ENCODE results near the gene PARVA. TPM values are rescaled to one million over a fixed set of nuclear protein-coding genes. Genes with fewer than 3 reads are reported as not detected.

The PARVA gene
- total and polyA plus RNA-seq, 2 of the 8 experiments (the other 6 are each of a cell fraction or from before 2014, with no cell fraction given), result 3.1 to 13.5 TPM

DNA sequence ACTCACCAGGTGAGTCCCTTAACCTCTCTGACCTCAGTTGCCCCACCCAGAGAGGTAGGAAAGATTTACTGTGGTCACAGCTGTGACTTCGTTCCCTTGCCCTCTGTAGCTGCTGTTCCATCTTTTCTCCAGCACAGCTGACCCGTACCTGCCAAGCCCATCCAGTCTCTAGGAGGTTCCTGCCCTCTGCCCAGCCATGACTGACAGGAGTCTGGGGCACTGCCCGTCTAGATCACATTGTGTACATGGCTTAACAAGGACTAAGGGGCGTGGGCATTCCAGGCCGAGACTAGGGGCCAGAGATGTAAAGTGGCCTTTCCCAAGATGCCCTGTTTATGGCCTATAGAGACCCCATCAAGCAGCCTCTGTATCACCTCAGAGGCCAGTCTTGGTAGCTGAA lies 132.0 kb downstream of the PARVA start:
- Histone ChIP-seq H3K9me3 (ENCODE audit: insufficient read depth in 2 of 2, low read depth in 1 of 2, low read length in 1 of 2) (no peaks in the 10 kb centered on the region), H3K27ac (ENCODE audit: low read depth, low read length) (no peak overlapping the region), H3K23ac (ENCODE audit: insufficient read length) (no peak overlapping the region), H3K23me2 (ENCODE audit: low read depth, low read length) (no peaks in the 10 kb centered on the region), H2BK12ac (ENCODE audit: low read depth, low read length) (no peak overlapping the region), H2BK5ac (ENCODE audit: low read depth, low read length) (no peak overlapping the region), H3K4ac (replicated peaks; ENCODE audit: insufficient read length, low read depth, low read length) (no peak overlapping the region), H2BK20ac (ENCODE audit: low read length) (no peak overlapping the region), H2BK15ac (ENCODE audit: low read length) (0 out of 2 replicates have a peak overlapping the region, but pooled peaks have one; percentile 18), H2AK5ac (ENCODE audit: low read depth, low read length) (no peak overlapping the region), H4K20me1 (replicated peaks in 1 of 2; ENCODE audit: control insufficient read depth in 1 of 2, insufficient read depth in 2 of 2, low read length in 2 of 2) (no peaks in the 10 kb centered on the region), H3K56ac (replicated peaks; ENCODE audit: insufficient read length, low read depth, low read length) (no peak overlapping the region), H3K79me2 (ENCODE audit: control insufficient read depth in 1 of 2, insufficient read depth in 2 of 2, low read length in 2 of 2) (no peaks in the 10 kb centered on the region), H3K4me1 (replicated peaks in 1 of 4; ENCODE audit: control insufficient read depth in 3 of 4, insufficient read depth in 4 of 4, low read length in 3 of 4) (no peaks in the 10 kb centered on the region), H4K8ac (ENCODE audit: extremely low read depth, insufficient read depth, low read length) (no peak overlapping the region), H3K14ac (ENCODE audit: insufficient read length) (no peak overlapping the region), H4K91ac (replicated peaks; ENCODE audit: insufficient read length, low read length) (no peak overlapping the region), H2BK120ac (replicated peaks; ENCODE audit: low read depth, low read length) (no peak overlapping the region), H2AFZ (ENCODE audit: low read length) (no peak overlapping the region), H3K27me3 (replicated peaks in 1 of 4; ENCODE audit: control insufficient read depth in 3 of 4, extremely low read depth in 1 of 4, insufficient read depth in 3 of 4, low read length in 3 of 4) (no peaks in the 10 kb centered on the region), H3K79me1 (ENCODE audit: low read depth, low read length) (no peaks in the 10 kb centered on the region), H4K5ac (ENCODE audit: insufficient read length, low read depth, low read length) (no peak overlapping the region), H3K4me2 (ENCODE audit: insufficient read depth in 1 of 2, low read depth in 2 of 2, low read length in 2 of 2) (no peak overlapping the region), H3K4me3 (ENCODE audit: extremely low read depth in 1 of 4, insufficient read depth in 2 of 4, low read depth in 3 of 4, low read length in 4 of 4) (no peak overlapping the region), H3K9ac (replicated peaks in 1 of 4; ENCODE audit: extremely low read depth in 1 of 4, low read depth in 3 of 4, low read length in 3 of 4) (no peak overlapping the region), H3K18ac (ENCODE audit: extremely low read depth, low read length) (no peak overlapping the region), H3K36me3 (ENCODE audit: control insufficient read depth in 2 of 4, insufficient read depth in 4 of 4, low read length in 3 of 4) (no peaks in the 10 kb centered on the region)
- no peak for FAIRE-seq
- CTCF ChIA-PET (ENCODE audit: partially characterized antibody), result interaction anchor here (0.7 kb wide), 1 partner anchor 127 kb away, joined by 3 read pairs; no protein-coding TSS in a partner anchor
- TF ChIP-seq CBX5 (IDR thresholded peaks at IDR 0.05; ENCODE audit: low read depth, low read length) (no peak), SUZ12 (IDR thresholded peaks at IDR 0.05; ENCODE audit: low read length) (no peak), KDM1A (IDR thresholded peaks at IDR 0.05; ENCODE audit: borderline replicate concordance, low read length) (no peak), EZH2 (IDR thresholded peaks at IDR 0.05; ENCODE audit: low read depth, low read length, severe bottlenecking) (no peak), GTF2F1 (IDR thresholded peaks at IDR 0.05; ENCODE audit: borderline replicate concordance, low read depth, low read length) (no peak)
- 89% methylated on average over 4 of the region's 5 CpGs; no CpG with 5 or more reads in 1 of the 2 experiments for WGBS, 2 experiments (ENCODE audit: extremely low coverage in 1 of 2, insufficient coverage in 1 of 2, insufficient read length in 1 of 2, insufficient replicate concordance in 2 of 2, low coverage in 1 of 2, low lambda C conversion rate in 2 of 2, missing lambda C conversion rate in 1 of 2)
- peak in 1 of 2 experiments; percentile 37 for DNase-seq (ENCODE audit: low read depth in 1 of 2, low spot score in 2 of 2)
- POLR2A ChIA-PET (ENCODE audit: partially characterized antibody), result no interaction called here

Data from H1 (cell line).